Gastroesophageal sphincter (tissue), 4 donors: ENCODE measurements around the gene PITX1. TPM values are rescaled to one million over a fixed set of nuclear protein-coding genes. Genes with fewer than 3 reads are reported as not detected.

Experiments
- ATAC-seq: fragments of 150-250 bp; one replicate; pipeline ENCODE4 v1.9.1; 2016; ENCODE audit warnings: mild to moderate bottlenecking, moderate library complexity
- H3K27ac ChIP-seq, 4 donors: fragments of 200-600 bp; sonication (generic) in 3 of 4; 1 replicate in 3 of 4; 2 replicates in 1 of 4; pipeline ENCODE4 v1.5.1; 2016 to 2019
- H3K27me3 ChIP-seq: fragments of 200-600 bp; sonication (generic); one replicate; pipeline ENCODE4 v1.5.1; 2019
- H3K36me3 ChIP-seq, 2 donors: fragments of 200-600 bp; sonication (generic); one replicate each; pipeline ENCODE4 v1.5.1; 2019; ENCODE audit warnings: control low read depth in 1 of 2
- H3K4me1 ChIP-seq, 3 donors: fragments of 200-600 bp; sonication (generic); 1 replicate in 2 of 3; 2 replicates in 1 of 3; pipeline ENCODE4 v1.5.1; 2016 to 2019; ENCODE audit warnings: control low read depth in 2 of 3
- H3K4me3 ChIP-seq, 2 donors: fragments of 200-600 bp; sonication (generic); one replicate each; pipeline ENCODE4 v1.5.1; 2019; ENCODE audit warnings: mild to moderate bottlenecking in 1 of 2, moderate library complexity in 1 of 2
- H3K9me3 ChIP-seq, 3 donors: fragments of 200-600 bp; sonication (generic); one replicate each; pipeline ENCODE4 v1.5.1; 2017 to 2019; ENCODE audit warnings: control low read depth in 2 of 3
- CTCF ChIP-seq, 4 experiments: fragments of 200-600 bp in 2 of 4; fragments of 450-650 bp in 2 of 4; sonication (generic) in 1 of 4; IDR thresholded peaks; one replicate each; pipeline ENCODE4 v1.5.1; 2017 to 2019; ENCODE audit warnings: antibody characterized with exemption in 4 of 4, mild to moderate bottlenecking in 2 of 4, moderate library complexity in 2 of 4
- EP300 ChIP-seq: sonication (generic); formaldehyde crosslinking; IDR thresholded peaks from one replicate; pipeline ENCODE4 v1.6.1; 2017; ENCODE audit warnings: antibody characterized with exemption, mild to moderate bottlenecking
- POLR2A ChIP-seq, 2 donors: fragments of 450-650 bp; IDR thresholded peaks; one replicate each; pipeline ENCODE4 v1.6.1; 2017; ENCODE audit warnings: antibody characterized with exemption in 2 of 2, mild to moderate bottlenecking in 2 of 2, moderate library complexity in 1 of 2
- POLR2AphosphoS5 ChIP-seq: sonication (generic); formaldehyde crosslinking; IDR thresholded peaks from one replicate; pipeline ENCODE4 v1.6.1; 2017; ENCODE audit warnings: antibody characterized with exemption
- WGBS, 2 donors: methylation state at CpG; one replicate each; pipeline ENCODE4 v1.1.5; 2018; ENCODE audit warnings: low coverage in 1 of 2; 5-methylcytosine and 5-hydroxymethylcytosine counted together
- total RNA-seq, 4 donors: library from RNA; depleted of rRNA; stranded (reverse); fragments of >200 nt; gene quantifications; one replicate each; pipeline ENCODE4 v1.1.0, GENCODE V29; 2016

PITX1 gene
- total RNA-seq, 4 donors from 2014 or later: 17.0 to 182 (median 79.6) TPM

DNA sequence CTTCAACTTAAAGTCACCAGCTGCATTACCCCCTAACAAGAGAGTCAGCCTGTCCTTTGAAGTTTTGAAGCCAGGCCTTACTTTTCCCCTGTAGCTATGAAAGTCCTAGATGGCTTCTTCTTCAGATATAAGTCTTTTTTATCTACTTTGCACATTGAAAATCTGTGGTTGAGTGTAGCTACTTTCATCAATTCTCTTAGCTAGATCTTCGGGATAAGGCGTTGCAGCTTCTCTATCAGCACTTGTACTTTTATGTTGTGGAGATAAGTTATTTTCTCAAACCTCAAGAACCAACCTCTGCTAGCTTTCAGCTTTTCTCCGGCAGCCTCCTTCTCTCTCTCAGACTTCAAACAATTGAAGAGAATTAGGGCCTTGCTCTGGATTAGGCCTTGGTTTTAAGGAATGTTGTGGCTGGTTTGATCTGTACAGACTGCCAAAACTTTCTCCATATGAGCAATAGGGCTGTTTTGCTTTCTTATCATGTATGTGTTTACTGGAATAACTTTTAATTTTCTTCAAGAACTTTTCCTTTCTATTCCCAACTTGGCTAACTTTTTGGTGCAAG, 44.7 kb downstream of the PITX1 start:
- ATAC-seq: no peak
- WGBS, 2 donors: 92 to 94% methylated on average over 3 of the region's 3 CpGs
- Histone ChIP-seq H3K27me3 (no peaks in the 10 kb centered on the region), H3K36me3 (no peaks in the 10 kb centered on the region), H3K4me3 (no peak overlapping the region), H3K4me1 (peaks cover 0 to 9% (median 0%) of the 10 kb centered on the region in 3 donors), H3K27ac (no peak overlapping the region), H3K9me3 (no peaks in the 10 kb centered on the region)
- TF ChIP-seq CTCF (IDR thresholded peaks at IDR 0.05) (no peak), POLR2A (IDR thresholded peaks at IDR 0.05) (no peak), POLR2AphosphoS5 (no peak), EP300 (no peak)

- Histone ChIP-seq H3K36me3 (no peaks in the 10 kb centered on the region), H3K27ac (no peak overlapping the region), H3K4me1 (no peaks in the 10 kb centered on the region), H3K9me3 (peaks cover 0 to 49% (median 0%) of the 10 kb centered on the region in 3 donors), H3K27me3 (no peaks in the 10 kb centered on the region), H3K4me3 (no peak overlapping the region)
- TF ChIP-seq CTCF (IDR thresholded peaks at IDR 0.05) (no peak), POLR2A (IDR thresholded peaks at IDR 0.05) (no peak)
- no peak for ATAC-seq
- 77% methylated on average over 1 of the region's 1 CpG; no CpG with 5 or more reads in 1 of the 2 donors for WGBS, 2 donors
These were observed 51.8 kb downstream of the PITX1 start for GRCh38 chr5:134982230-134982629.

DNA sequence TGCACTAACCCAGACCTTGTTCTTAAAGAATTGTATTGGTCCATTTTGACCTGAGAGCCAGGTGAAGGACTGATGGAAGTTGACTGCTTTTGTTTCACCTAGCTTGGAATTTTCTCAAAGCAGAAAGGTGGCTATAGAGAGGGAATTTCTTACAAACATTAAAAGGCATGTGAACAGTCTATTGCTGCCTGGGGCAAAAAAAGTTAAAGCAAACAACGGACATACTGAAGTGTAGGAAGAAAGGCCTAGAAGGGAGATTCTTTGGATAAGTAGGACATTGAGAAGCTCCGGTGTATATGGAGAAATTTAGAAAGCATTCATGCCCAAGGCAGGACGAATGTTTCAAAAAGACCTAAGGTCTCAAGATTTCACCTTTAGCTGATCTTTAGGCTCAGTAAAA, 54.6 kb downstream of the PITX1 start:
- no peak for TF ChIP-seq POLR2A (IDR thresholded peaks at IDR 0.05)
- Histone ChIP-seq H3K4me1 (no peaks in the 10 kb centered on the region), H3K9me3 (peaks cover 0 to 59% (median 0%) of the 10 kb centered on the region in 3 donors), H3K27me3 (no peaks in the 10 kb centered on the region), H3K36me3 (peaks cover 0 to 9% of the 10 kb centered on the region in 2 donors), H3K27ac (no peak overlapping the region), H3K4me3 (no peak overlapping the region)
- WGBS, 2 donors: 82 to 89% methylated on average over 3 of the region's 3 CpGs
- ATAC-seq: no peak

Other genes with a start within 250 kb of the PITX1 start
- gene C5orf24, start 188.3 kb downstream of the PITX1 start, total RNA-seq: 10 to 100 TPM; 47.3 to 92.3 (median 70.7) TPM
- 100 to 1,000 TPM in 1 of 4 donors, 10 to 100 TPM in 3; 68.5 to 119 (median 82.6) TPM for gene TXNDC15, start 159.9 kb downstream of the PITX1 start, total RNA-seq
- 10 to 100 TPM in 2 of 4 donors, 1 to 10 TPM in 2; 8.3 to 10.8 (median 9.5) TPM for gene PCBD2, start 129.1 kb downstream of the PITX1 start, total RNA-seq
- under 1 TPM in 2 of 4 donors, not detected in 2; 0.62 to 0.78 TPM for gene CATSPER3, start 66.3 kb downstream of the PITX1 start, total RNA-seq